Peyer's patch (tissue), 4 donors: ENCODE data around the gene TMEM50A.

Source experiments
- CTCF ChIP-seq, 6 experiments: fragments of 450-650 bp in 4 of 6; fragments of 200-600 bp in 2 of 6; sonication (generic) in 1 of 6; IDR thresholded peaks; one replicate each; pipeline ENCODE4 v1.5.1; 2017 to 2019; ENCODE audit warnings: antibody characterized with exemption in 6 of 6, mild to moderate bottlenecking in 3 of 6, moderate library complexity in 1 of 6
- POLR2A ChIP-seq, 2 donors: fragments of 450-650 bp; IDR thresholded peaks; one replicate each; pipeline ENCODE4 v1.5.1; 2017; ENCODE audit warnings: antibody characterized with exemption in 2 of 2, mild to moderate bottlenecking in 2 of 2, moderate library complexity in 2 of 2

GRCh38 chr1:25343872-25344271 is 5.7 kb downstream of the TMEM50A start:
- no peak for TF ChIP-seq CTCF (IDR thresholded peaks at IDR 0.05)
- no peak for TF ChIP-seq POLR2A (IDR thresholded peaks at IDR 0.05)
